Calu3 (cell line): ENCODE measurements around the gene QRSL1. TPM values are rescaled to one million over a fixed set of nuclear protein-coding genes. Genes with fewer than 3 reads are reported as not detected.

Experiments used
- BruUV-seq: library from RNA; stranded (reverse); fragments of 400-500 nt; replicated peaks from 2 replicates; lab custom pipeline; 2021; lab: Mats Ljungman, UMichigan
- CTCF ChIA-PET: fragments of 300-600 bp; sonication (Branson Sonifier 250); formaldehyde crosslinking; loops from one replicate; lab custom pipeline; 2022; ENCODE audit warnings: antibody characterized with exemption; lab: Charles Lee
- DNase-seq: peaks from one replicate; pipeline ENCODE4 v3.0.0; 2022
- H3K27ac Mint-ChIP-seq: one replicate; pipeline ENCODE4 v1.8.0; 2022; ENCODE audit warnings: mixed read lengths; ENCODE audit not compliant: unreplicated experiment
- H3K27me3 Mint-ChIP-seq: one replicate; pipeline ENCODE4 v1.8.0; 2022; ENCODE audit warnings: mixed read lengths; ENCODE audit not compliant: unreplicated experiment
- H3K36me3 Mint-ChIP-seq: one replicate; pipeline ENCODE4 v1.8.0; 2022; ENCODE audit warnings: mild to moderate bottlenecking, moderate library complexity, mixed read lengths; ENCODE audit not compliant: insufficient read depth, unreplicated experiment
- H3K4me1 Mint-ChIP-seq: one replicate; pipeline ENCODE4 v1.8.0; 2022; ENCODE audit warnings: mild to moderate bottlenecking, low read depth, mixed read lengths; ENCODE audit not compliant: unreplicated experiment
- H3K4me3 Mint-ChIP-seq: one replicate; pipeline ENCODE4 v1.8.0; 2022; ENCODE audit warnings: mild to moderate bottlenecking, low read depth, moderate library complexity, mixed read lengths; ENCODE audit not compliant: unreplicated experiment
- H3K9me3 Mint-ChIP-seq: one replicate; pipeline ENCODE4 v1.8.0; 2022; ENCODE audit warnings: low read depth, mixed read lengths; ENCODE audit not compliant: unreplicated experiment
- intact Hi-C: fragments of 100-400 bp; cut with micrococcal nuclease; formaldehyde crosslinking; loops from one replicate; pipeline ENCODE4 v1.10.0; 2022; ENCODE audit not compliant: unreplicated experiment
- total RNA-seq: library from RNA; stranded (reverse); gene quantifications from 2 replicates; pipeline ENCODE4 v1.2.3, GENCODE V29; 2022
- TF ChIP-seq, protein P1 (sequence below): fragments of 200-600 bp; IDR thresholded peaks from one replicate; pipeline ENCODE4 v1.8.0; 2022; ENCODE audit warnings: antibody characterized with exemption; ENCODE audit not compliant: unreplicated experiment

The QRSL1 gene
- total RNA-seq, 1 experiment from 2014 or later, result 27.7 TPM

DNA sequence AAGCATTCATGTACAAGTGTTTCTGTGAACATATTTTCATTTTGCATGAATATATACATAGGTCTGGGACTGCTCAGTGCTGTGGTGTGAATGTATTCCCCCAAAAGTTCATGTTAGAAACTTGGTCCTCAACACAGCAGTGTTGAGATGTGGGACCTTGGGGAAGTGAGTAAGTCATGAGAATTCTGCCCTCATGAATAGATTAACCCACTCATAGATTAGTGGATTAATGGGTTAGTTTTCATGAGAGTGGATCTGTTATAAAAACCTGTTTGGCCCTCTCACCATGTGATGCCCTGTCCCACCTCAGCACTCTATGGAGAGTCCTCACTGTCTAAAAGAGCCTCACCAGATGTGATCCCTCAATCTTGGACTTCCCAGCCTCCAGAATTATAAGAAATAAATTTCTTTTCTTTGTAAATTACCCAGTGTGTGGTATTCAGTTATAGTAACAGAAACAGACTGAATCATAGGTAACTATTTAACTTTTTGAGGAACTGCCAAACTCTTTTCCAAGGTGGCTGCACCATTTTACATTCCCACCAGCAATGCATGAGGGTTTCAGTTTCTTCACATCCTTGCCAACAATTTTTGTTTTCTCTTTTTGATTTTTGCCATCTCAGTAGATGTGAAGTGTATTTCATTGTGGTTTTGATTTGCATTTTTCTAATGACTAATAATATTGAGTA, 45.3 kb downstream of the QRSL1 start:
- H3K27ac Mint-ChIP-seq, result no peak overlapping the region
- no peaks in the 10 kb centered on the region for H3K9me3 Mint-ChIP-seq
- H3K4me1 Mint-ChIP-seq, result peaks cover 18% of the 10 kb centered on the region
- no peak overlapping the region for H3K4me3 Mint-ChIP-seq
- no peaks in the 10 kb centered on the region for H3K27me3 Mint-ChIP-seq
- no peak for DNase-seq
- H3K36me3 Mint-ChIP-seq, result peaks cover 3% of the 10 kb centered on the region
- CTCF ChIA-PET, result no interaction called here
- intact Hi-C loops, result no loop called here
- BruUV-seq, result no TSS peak
- TF ChIP-seq, protein P1, sequence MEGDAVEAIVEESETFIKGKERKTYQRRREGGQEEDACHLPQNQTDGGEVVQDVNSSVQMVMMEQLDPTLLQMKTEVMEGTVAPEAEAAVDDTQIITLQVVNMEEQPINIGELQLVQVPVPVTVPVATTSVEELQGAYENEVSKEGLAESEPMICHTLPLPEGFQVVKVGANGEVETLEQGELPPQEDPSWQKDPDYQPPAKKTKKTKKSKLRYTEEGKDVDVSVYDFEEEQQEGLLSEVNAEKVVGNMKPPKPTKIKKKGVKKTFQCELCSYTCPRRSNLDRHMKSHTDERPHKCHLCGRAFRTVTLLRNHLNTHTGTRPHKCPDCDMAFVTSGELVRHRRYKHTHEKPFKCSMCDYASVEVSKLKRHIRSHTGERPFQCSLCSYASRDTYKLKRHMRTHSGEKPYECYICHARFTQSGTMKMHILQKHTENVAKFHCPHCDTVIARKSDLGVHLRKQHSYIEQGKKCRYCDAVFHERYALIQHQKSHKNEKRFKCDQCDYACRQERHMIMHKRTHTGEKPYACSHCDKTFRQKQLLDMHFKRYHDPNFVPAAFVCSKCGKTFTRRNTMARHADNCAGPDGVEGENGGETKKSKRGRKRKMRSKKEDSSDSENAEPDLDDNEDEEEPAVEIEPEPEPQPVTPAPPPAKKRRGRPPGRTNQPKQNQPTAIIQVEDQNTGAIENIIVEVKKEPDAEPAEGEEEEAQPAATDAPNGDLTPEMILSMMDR, result no peak

- Mint-ChIP-seq H3K27me3 (no peaks in the 10 kb centered on the region), H3K4me1 (peaks cover 18% of the 10 kb centered on the region), H3K27ac (no peak overlapping the region), H3K36me3 (no peaks in the 10 kb centered on the region), H3K9me3 (peaks cover 2% of the 10 kb centered on the region), H3K4me3 (no peak overlapping the region)
- TF ChIP-seq, protein P1, result no peak
- BruUV-seq, result no TSS peak
- CTCF ChIA-PET, result no interaction called here
- DNase-seq, result no peak
- intact Hi-C loops, result no loop called here
Measured at GRCh38 chr6:106677282-106677681, 47.9 kb downstream of the QRSL1 start.

- no TSS peak for BruUV-seq
- Mint-ChIP-seq H3K9me3 (peaks cover 2% of the 10 kb centered on the region), H3K4me1 (no peaks in the 10 kb centered on the region), H3K27me3 (no peaks in the 10 kb centered on the region), H3K27ac (no peak overlapping the region), H3K36me3 (no peaks in the 10 kb centered on the region), H3K4me3 (no peak overlapping the region)
- no peak for DNase-seq
- CTCF ChIA-PET, result interaction anchor here (1.6 kb wide), 1 partner anchor 9 kb away, joined by 3 read pairs; no protein-coding TSS in a partner anchor
- intact Hi-C loops, result no loop called here
- TF ChIP-seq, protein P1, result no peak
Measured at GRCh38 chr6:106684011-106684410, 54.6 kb downstream of the QRSL1 start.

DNA sequence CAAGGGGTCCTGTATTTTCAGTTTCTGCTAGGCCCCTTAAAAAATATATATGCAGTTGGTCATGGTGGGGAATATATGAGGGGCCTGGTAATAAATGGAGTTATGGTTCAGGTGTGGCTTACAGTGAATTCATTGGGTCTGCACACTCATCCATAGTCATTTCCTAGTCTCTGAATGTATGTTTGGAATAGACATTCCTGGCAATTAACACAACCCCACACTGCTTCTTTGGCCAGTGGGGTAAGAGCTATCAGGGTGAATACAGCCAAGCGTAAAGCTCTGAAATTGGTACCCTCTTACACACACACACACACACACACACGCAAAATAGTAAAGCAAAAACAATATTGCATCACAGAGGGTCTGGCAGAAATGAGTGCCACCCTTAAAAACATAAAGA, 56.5 kb downstream of the QRSL1 start:
- TF ChIP-seq, protein P1, result no peak
- DNase-seq, result no peak
- Mint-ChIP-seq H3K27ac (no peak overlapping the region), H3K4me3 (no peak overlapping the region), H3K9me3 (no peaks in the 10 kb centered on the region), H3K27me3 (no peaks in the 10 kb centered on the region), H3K4me1 (no peaks in the 10 kb centered on the region), H3K36me3 (no peaks in the 10 kb centered on the region)
- intact Hi-C loops, result no loop called here
- CTCF ChIA-PET, result no interaction called here
- BruUV-seq, result no TSS peak
